Middle frontal gyrus (tissue), 1 donor: ENCODE data around the gene BNIP1.

ENCODE experiments used
- DNase-seq: peaks from one replicate; pipeline ENCODE4 v3.0.0-alpha.2; 2015; ENCODE audit warnings: low spot score; ENCODE audit errors: extremely low spot score

Gene BNIP1

DNA sequence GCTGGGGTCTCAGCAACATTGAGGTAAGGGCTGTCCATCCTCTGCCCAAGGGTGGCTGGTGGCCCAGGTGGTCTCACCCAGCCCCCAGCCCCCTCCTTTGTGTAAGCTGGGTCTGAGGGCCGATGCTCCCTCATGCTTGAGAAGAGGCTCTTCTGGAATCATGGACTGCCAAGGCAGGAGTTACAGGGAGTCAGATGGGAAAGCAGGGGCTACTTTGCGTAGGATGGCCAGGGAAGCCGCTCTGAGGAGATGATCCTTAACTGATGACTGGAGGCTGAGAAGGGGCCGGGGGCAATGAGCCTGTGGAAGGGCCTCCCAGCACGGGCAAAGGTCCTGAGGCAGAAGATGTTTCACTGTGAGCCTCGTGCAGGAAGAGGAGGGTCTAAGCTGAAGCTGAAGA, 67.0 kb downstream of the BNIP1 start:
- DNase-seq = no peak

DNA sequence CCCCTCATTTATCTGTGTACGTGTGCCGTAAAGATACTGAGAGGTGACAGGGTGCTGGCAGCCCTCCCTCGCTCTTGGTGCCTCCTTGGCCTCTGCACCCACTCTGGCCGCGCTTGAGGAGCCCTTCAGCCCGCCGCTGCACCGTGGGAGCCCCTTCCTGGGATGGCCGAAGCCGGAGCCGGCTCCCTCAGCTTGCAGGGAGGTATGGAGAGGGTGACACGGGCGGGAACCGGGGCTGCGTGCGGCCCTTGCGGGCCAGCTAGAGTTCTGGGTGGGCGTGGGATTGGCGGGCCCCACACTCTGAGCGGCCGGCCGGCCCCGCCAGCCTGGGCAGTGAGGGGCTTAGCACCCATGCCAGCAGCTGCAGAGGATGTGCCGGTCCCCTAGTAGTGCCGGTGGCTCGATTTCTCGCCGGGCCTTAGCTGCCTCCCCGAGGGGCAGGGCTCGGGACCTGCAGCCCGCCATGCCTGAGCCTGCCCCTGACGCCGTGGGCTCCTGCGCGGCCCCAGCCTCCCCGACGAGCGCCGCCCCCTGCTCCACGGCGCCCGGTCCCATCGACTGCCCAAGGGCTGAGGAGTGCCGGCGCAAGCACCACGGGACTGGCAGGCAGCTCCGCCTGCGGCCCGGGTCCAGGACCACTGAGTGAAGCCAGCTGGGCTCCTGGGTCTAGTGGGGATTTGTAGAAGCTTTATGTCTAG, 69.1 kb downstream of the BNIP1 start:
- no peak for DNase-seq
